Large intestine (tissue), 3 donors: ENCODE measurements around the gene PLIN1. TPM values are rescaled to one million over a fixed set of nuclear protein-coding genes. Genes with fewer than 3 reads are reported as not detected.

Experiments used
- DNase-seq, 2 donors: peaks; one replicate each; pipeline versions ENCODE4 v3.0.0 to v3.0.0-alpha.2; 2013
- H3K27ac ChIP-seq: one replicate; pipeline ENCODE4 v1.5.1; 2013; ENCODE audit warnings: low read length
- H3K27me3 ChIP-seq: 2 replicates; pipeline ENCODE4 v1.6.1; 2013; ENCODE audit warnings: low read length; ENCODE audit not compliant: control insufficient read depth, insufficient read depth
- H3K36me3 ChIP-seq: 2 replicates; pipeline ENCODE4 v1.6.1; 2013; ENCODE audit warnings: low read length; ENCODE audit not compliant: control insufficient read depth, insufficient read depth
- H3K4me1 ChIP-seq: one replicate; pipeline ENCODE4 v1.6.1; 2013; ENCODE audit warnings: low read length; ENCODE audit not compliant: control insufficient read depth, insufficient read depth
- H3K4me3 ChIP-seq: one replicate; pipeline ENCODE4 v1.5.1; 2013; ENCODE audit warnings: low read length
- H3K9me3 ChIP-seq: one replicate; pipeline ENCODE4 v1.6.1; 2013; ENCODE audit warnings: mild to moderate bottlenecking, low read depth, low read length, moderate library complexity; ENCODE audit not compliant: control insufficient read depth
- WGBS: methylation state at CpG from one replicate; pipeline ENCODE4 v1.1.5; 2013; ENCODE audit warnings: low lambda C conversion rate; ENCODE audit not compliant: insufficient coverage; 5-methylcytosine and 5-hydroxymethylcytosine counted together
- polyA plus RNA-seq: library from polyadenylated mRNA; unstranded; fragments of 120-200 nt; gene quantifications from one replicate; pipeline ENCODE4 v1.2.1, GENCODE V29; 2013

The PLIN1 gene
- polyA plus RNA-seq, 1 donor = 0.34 TPM

DNA sequence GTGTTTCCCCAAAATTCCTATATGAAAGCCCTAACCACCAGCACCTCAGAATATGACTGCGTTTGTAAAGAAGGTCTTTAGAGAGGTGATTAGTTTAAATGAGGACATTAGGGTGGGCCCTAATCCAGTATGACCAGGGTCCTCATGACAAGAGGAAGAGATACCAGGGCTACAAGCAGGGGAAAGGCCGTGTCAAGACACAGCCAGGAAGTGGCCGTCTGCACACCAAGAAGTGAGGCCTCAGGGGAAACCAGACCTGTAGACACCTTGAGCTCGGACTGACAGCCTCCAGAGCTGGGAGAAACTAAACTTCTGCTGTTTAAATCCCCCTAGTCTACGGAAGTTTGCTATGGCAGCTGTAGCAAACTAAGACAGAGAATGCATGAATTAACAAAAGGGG is 38.1 kb downstream of the PLIN1 start:
- no peaks in the 10 kb centered on the region for H3K27me3 ChIP-seq
- no peaks in the 10 kb centered on the region for H3K36me3 ChIP-seq
- no peaks in the 10 kb centered on the region for H3K9me3 ChIP-seq
- DNase-seq = no peak
- H3K27ac ChIP-seq = no peak overlapping the region
- no peaks in the 10 kb centered on the region for H3K4me1 ChIP-seq
- H3K4me3 ChIP-seq = no peak overlapping the region
- WGBS = no CpG with 5 or more reads among the region's 5 CpGs

DNA sequence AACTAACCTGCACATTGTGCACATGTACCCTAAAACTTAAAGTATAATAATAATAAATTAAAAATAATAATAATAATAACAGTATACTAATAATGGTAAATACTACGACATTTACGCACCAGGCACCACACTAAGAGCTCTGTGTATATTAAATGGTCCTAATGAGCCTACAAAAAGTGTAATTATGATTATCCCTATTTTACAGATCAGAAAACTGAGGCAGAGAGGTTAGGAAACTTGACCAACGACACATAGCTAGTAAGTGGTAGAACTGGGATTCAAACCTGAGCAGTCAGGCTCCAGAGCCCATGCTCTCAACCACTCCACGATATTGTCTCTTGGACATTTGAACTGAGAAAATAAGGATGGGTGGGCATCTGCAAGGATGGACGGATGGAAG is 38.9 kb downstream of the PLIN1 start:
- Histone ChIP-seq H3K27me3 (no peaks in the 10 kb centered on the region), H3K36me3 (no peaks in the 10 kb centered on the region), H3K4me1 (no peaks in the 10 kb centered on the region), H3K27ac (no peak overlapping the region), H3K4me3 (no peak overlapping the region), H3K9me3 (no peaks in the 10 kb centered on the region)
- no CpG with 5 or more reads among the region's 5 CpGs for WGBS
- no peak for DNase-seq

DNA sequence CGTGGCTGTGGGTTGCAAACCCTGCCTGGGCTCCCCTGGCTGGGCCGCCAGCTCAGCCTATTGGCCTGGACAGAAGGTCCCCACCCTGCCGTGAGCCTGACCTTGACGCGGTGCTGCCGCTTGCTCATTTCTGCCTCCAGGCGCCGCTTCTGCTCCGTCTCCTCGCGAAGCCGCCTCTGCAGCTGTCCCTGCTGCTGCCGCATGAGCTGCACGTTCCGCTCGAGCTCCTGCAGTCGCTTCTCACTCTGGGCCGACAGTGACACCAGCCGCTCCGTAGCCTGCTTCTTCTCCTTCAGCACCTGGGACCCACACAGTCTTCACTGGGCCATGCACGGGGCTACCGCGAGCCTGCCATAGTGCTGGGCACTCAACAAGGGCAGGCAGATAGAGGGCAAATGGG is 45.6 kb downstream of the PLIN1 start:
- no peak overlapping the region for H3K27ac ChIP-seq
- peaks cover 11% of the 10 kb centered on the region for H3K9me3 ChIP-seq
- DNase-seq = no peak
- peaks cover 34% of the 10 kb centered on the region for H3K36me3 ChIP-seq
- H3K4me3 ChIP-seq = no peak overlapping the region
- WGBS = no CpG with 5 or more reads among the region's 23 CpGs
- H3K4me1 ChIP-seq = no peaks in the 10 kb centered on the region
- no peaks in the 10 kb centered on the region for H3K27me3 ChIP-seq

DNA sequence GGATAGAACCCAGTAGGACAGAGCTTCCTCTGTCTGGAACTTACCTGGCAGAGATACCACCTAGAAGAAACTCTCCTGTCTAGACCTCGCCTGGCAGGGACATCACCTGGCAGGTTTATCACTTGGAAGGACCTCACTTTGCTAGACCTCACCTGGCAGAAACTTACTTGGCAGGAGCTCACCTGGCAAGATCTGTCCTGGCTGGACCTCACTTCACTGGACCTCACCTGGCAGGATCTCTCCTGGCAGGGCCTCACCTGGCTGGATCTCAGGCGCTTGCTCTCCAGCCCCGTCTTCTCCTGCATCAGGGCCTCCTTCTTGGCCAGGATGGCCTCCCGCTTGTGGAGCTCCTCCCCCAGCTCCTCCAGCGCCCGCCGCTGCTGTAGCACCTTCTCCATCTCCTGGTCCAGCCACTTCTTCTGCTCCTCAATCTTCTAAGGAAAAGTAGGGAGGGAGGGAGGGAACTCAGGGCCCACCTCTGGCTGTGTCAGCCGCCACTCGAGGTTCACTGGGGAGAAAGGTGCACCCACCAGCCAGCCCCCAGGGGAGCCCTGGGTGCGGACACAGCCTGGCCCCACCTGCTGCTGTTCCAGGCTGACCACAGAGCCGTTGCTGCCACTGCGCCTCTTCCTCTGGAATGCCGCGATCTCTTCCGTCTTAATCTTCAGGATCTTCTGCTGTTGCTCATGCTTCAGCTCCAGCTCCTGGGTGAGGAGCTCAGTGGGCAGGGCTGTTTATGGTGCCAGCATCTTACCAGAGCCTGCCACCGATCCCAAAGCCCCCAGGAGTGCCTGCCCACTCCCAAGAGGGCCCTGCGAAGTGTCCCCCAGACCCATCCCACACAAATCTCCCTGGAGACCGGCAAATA is 46.4 kb downstream of the PLIN1 start:
- Histone ChIP-seq H3K9me3 (peaks cover 11% of the 10 kb centered on the region), H3K4me3 (no peak overlapping the region), H3K36me3 (peaks cover 42% of the 10 kb centered on the region), H3K27me3 (no peaks in the 10 kb centered on the region), H3K27ac (no peak overlapping the region), H3K4me1 (no peaks in the 10 kb centered on the region)
- no peak for DNase-seq
- WGBS = no CpG with 5 or more reads among the region's 18 CpGs

DNA sequence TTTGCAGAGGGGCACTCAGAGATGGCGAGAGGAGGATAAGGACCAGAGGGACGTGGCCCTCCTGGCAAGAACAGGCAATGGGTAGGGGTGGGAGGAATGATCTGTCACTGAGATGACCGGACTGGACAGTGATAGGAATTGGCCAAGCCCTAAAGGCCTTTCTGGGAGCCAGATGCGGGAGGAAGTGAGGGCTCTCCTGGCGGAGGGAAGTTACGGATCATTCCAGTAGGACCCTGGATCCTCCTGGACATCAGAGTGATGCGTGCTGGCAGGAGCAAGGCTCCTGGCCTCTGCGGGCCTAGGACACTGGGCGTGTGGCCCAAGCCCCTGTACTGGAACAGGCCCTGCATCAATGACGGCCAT is 47.3 kb downstream of the PLIN1 start:
- no peak overlapping the region for H3K4me3 ChIP-seq
- no peaks in the 10 kb centered on the region for H3K27me3 ChIP-seq
- no peak for DNase-seq
- H3K27ac ChIP-seq = no peak overlapping the region
- no CpG with 5 or more reads among the region's 10 CpGs for WGBS
- peaks cover 50% of the 10 kb centered on the region for H3K36me3 ChIP-seq
- no peaks in the 10 kb centered on the region for H3K4me1 ChIP-seq
- peaks cover 11% of the 10 kb centered on the region for H3K9me3 ChIP-seq

DNA sequence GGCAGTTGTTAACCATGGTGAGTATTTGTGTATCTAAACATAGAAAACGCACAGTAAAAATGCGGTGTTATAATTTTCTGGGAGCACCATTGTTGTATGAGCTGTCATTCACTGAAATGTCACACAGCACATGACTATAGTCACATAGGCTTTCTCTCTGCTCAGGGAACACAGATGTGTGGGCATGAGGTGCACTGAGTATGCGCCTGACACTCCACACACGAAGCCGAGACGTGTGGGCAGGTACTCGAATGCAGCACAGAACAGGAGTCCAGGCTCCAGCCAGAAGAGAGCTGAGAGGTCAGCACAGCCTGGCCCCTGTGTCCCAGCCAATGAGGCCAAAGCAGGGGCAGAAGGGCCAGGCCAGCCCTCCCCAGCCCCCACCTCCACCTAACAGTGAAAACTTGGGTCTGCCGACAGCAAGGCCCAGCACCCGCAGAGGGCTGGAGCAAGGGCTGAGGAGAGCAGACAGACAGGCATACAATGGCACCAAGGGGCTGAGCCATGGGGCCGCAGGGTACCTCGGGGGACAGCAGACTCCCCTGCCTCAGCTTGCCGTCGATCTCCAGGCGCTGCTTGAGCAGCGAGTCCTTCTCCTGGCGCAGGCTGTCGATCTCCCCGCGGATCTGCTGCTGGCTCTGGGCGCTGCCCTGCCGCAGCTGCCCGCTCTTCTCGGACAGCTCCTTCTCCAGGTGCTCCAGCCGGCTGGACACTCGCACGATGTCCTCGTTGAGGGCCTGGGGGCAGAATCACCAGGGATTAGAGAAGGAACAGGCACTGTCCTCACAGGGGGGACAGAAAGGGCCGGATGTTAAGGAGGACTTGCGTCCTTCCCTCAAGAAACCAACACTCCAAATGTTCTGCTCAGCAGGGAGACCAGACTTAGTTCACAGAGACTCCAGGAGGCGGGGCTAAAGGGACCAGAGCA is 47.9 kb downstream of the PLIN1 start:
- DNase-seq = no peak
- Histone ChIP-seq H3K4me1 (no peaks in the 10 kb centered on the region), H3K27ac (no peak overlapping the region), H3K4me3 (no peak overlapping the region), H3K9me3 (peaks cover 11% of the 10 kb centered on the region), H3K36me3 (peaks cover 56% of the 10 kb centered on the region), H3K27me3 (no peaks in the 10 kb centered on the region)
- WGBS = 95% methylated on average over 4 of the region's 30 CpGs

DNA sequence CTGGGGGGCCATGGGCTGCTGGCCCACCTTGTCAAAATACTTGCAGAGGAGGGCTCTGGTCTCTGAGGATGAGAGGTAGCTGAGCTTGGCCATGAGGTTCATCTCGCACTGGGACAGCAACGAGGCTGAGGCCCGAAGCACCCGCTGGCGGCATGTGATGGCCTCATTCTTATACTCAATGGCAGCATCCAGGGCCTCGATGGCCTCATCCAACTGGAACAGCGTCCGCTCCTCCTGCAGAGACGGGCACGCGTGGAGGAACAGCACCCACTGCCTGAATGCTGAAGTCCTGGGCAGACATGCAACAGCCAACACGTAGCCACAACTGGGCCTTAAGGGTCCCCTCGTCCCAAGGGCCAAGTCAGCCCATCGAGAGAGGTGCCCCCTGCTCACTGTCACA is 48.9 kb downstream of the PLIN1 start:
- no peak for DNase-seq
- Histone ChIP-seq H3K4me1 (no peaks in the 10 kb centered on the region), H3K27me3 (no peaks in the 10 kb centered on the region), H3K4me3 (no peak overlapping the region), H3K27ac (no peak overlapping the region), H3K36me3 (peaks cover 65% of the 10 kb centered on the region), H3K9me3 (peaks cover 11% of the 10 kb centered on the region)
- WGBS = no CpG with 5 or more reads among the region's 14 CpGs

DNA sequence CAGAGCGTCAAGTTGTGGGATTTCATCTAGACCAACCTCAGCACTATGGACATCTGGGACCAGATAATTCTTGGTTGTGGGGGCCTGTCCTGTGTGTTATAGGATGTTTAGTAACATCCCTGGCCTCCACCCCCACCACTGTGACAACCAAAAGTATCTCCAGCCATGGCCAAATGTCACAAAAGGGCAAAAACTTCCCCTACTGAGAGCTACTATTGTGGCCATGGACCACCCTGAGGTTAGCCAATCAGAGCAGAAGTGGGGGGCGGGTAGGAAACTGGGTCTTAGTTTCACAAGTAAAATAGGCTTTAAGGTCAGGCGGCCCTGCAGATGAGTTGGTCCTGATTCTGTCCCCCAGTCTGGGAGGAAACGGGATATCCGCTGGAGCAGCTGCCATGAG is 49.3 kb downstream of the PLIN1 start:
- H3K9me3 ChIP-seq = peaks cover 11% of the 10 kb centered on the region
- H3K4me1 ChIP-seq = no peaks in the 10 kb centered on the region
- no peaks in the 10 kb centered on the region for H3K27me3 ChIP-seq
- no peak for DNase-seq
- no CpG with 5 or more reads among the region's 5 CpGs for WGBS
- no peak overlapping the region for H3K4me3 ChIP-seq
- peaks cover 68% of the 10 kb centered on the region for H3K36me3 ChIP-seq
- H3K27ac ChIP-seq = no peak overlapping the region

DNA sequence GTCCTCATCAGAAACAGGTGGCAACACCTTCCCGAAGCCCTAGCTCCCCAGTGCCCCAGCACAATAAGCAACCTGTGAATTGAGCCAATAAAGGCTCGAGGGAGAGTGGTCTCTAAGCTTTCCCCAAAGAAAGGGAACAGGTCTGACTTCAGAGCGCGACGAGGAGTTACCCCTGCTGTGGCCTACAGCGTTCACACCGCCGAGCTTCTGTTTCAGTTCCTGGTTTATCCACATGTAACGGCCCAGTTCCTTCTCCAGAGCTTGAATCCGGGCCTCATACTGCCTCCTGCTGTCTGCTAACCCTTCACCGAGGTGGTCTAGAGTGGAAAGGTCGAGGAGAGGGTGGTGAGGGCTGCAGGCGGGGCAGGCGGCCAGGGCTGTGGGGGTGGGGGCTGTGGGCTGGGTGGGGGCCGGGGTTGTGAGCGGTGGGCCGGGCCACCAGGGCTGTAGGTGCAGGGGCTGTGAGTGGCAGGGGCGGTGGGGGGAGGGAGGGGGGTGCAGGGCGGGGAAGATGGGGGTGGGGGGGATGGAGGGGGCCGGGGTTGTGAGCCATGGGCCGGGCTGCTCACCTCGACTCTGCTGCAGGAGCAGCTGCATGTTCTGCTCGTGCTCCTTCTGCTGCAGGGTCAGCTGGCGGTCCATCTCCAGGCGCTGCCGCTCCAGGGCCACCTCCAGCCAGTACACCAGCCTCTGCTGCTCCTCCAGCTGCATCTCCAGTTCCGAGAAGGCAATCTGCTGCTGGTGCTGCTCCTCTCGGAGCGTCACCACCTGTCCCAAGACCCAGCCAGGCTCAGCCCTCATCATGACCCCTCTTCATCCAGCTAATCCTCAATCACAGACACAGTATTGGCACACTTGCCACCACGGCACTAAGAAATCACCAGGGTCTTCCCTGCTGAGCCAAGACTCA is 50.1 kb downstream of the PLIN1 start:
- Histone ChIP-seq H3K4me1 (no peaks in the 10 kb centered on the region), H3K36me3 (peaks cover 76% of the 10 kb centered on the region), H3K4me3 (no peak overlapping the region), H3K27ac (no peak overlapping the region), H3K27me3 (no peaks in the 10 kb centered on the region), H3K9me3 (peaks cover 11% of the 10 kb centered on the region)
- WGBS = no CpG with 5 or more reads among the region's 30 CpGs
- no peak for DNase-seq

DNA sequence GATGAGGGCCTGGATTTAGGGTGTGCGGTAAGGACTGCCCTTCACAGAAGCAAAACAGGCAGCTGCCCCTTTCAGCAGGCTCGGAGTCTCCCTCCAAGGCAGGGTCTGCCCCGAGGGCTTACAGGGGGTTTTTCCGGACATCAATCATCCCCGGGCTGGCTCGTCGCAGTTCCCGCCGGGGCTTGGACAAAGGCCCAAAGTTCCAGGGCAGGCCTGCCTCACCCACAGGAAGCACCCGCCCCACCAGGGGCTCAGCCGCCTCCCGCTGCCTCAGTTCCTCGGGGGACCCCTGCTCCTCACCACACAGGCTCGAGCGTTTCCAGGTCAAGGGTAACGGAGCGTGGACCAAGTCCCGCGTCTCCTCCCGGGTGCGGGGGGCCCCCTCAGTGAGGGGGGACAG is 50.9 kb downstream of the PLIN1 start:
- Histone ChIP-seq H3K4me3 (no peak overlapping the region), H3K36me3 (peaks cover 81% of the 10 kb centered on the region), H3K9me3 (peaks cover 6% of the 10 kb centered on the region), H3K27ac (no peak overlapping the region), H3K4me1 (no peaks in the 10 kb centered on the region), H3K27me3 (no peaks in the 10 kb centered on the region)
- DNase-seq = no peak
- no CpG with 5 or more reads among the region's 21 CpGs for WGBS
